Ovary (tissue), 9 donors: ENCODE data around the gene DOCK10. TPM values are rescaled to one million over a fixed set of nuclear protein-coding genes. Genes with fewer than 3 reads are reported as not detected.

Source experiments
- DNase-seq, 5 donors: peaks; one replicate each; pipeline ENCODE4 v3.0.0-alpha.2; 2019 to 2020
- H3K27ac ChIP-seq, 2 donors: fragments of 200-600 bp; one replicate each; pipeline versions ENCODE4 v1.5.1 to v1.8.0; 2019 to 2022
- H3K27me3 ChIP-seq: fragments of 200-600 bp; one replicate; pipeline ENCODE4 v1.8.0; 2022
- H3K36me3 ChIP-seq: fragments of 200-600 bp; sonication (generic); one replicate; pipeline ENCODE4 v1.5.1; 2019
- H3K4me1 ChIP-seq: one replicate; pipeline ENCODE4 v1.8.1; 2013; ENCODE audit warnings: mild to moderate bottlenecking, moderate library complexity; ENCODE audit not compliant: insufficient read depth
- H3K4me3 ChIP-seq: fragments of 200-600 bp; sonication (generic); one replicate; pipeline ENCODE4 v1.5.1; 2017
- H3K9me3 ChIP-seq, 2 donors: fragments of 200-600 bp in 1 of 2; sonication (generic) in 1 of 2; one replicate each; pipeline versions ENCODE4 v1.5.1 to v1.8.1; 2013 to 2019; ENCODE audit warnings: mild to moderate bottlenecking in 1 of 2, moderate library complexity in 1 of 2
- CTCF ChIP-seq, 3 donors: fragments of 450-650 bp in 2 of 3; fragments of 200-600 bp in 1 of 3; IDR thresholded peaks; one replicate each; pipeline versions ENCODE4 v1.5.1 to v1.8.0; 2016 to 2022; ENCODE audit warnings: antibody characterized with exemption in 3 of 3, mild to moderate bottlenecking in 1 of 3
- EP300 ChIP-seq: sonication (generic); formaldehyde crosslinking; IDR thresholded peaks from one replicate; pipeline ENCODE4 v1.6.1; 2017; ENCODE audit warnings: antibody characterized with exemption
- POLR2A ChIP-seq: fragments of 450-650 bp; IDR thresholded peaks from one replicate; pipeline ENCODE4 v1.6.1; 2017; ENCODE audit warnings: antibody characterized with exemption, mild to moderate bottlenecking, moderate library complexity
- WGBS, 3 donors: extraction: QIAGEN DNeasy Blood & Tissue Kit in 1 of 3; methylation state at CpG; one replicate each; pipeline versions ENCODE4 v1.1.5 to v1.1.7; 2013 to 2017; 5-methylcytosine and 5-hydroxymethylcytosine counted together
- intact Hi-C, 4 donors: fragments of 100-400 bp; cut with DNase I; formaldehyde crosslinking; loops; one replicate each; pipeline versions ENCODE4 v1.11.0 to v1.15.1; 2022 to 2023
- polyA plus RNA-seq, 2 donors: library from polyadenylated mRNA; stranded (reverse); fragments of 200-250 nt in 1 of 2; fragments of 350-450 nt in 1 of 2; fragmentation: Illumina TruSeq in 1 of 2; extraction: RNeasy Lipid Tissue Mini Kit (QIAGEN cat#74804) in 1 of 2; gene quantifications; one replicate each; pipeline ENCODE4 v1.2.3, GENCODE V29; 2013 to 2014
- total RNA-seq, 7 donors: library from RNA; depleted of rRNA in 2 of 7; stranded (reverse); fragments of >200 nt in 2 of 7; fragmentation: NEBNext Ultra II Directional in 3 of 7; extraction: Animal tissue kit (Norgen Biotek cat#: 25700) in 3 of 7; gene quantifications; one replicate each; pipeline versions ENCODE4 v1.1.0 to v1.2.4, GENCODE V29; 2016 to 2023
- donor health status: DM: no; HTN: no; CAD: no; lungs with moderate emphysema.
- donor health status: DM: no; HTN: no; CAD: no.
- donor health status: Bipolar disorder and iron deficiency.
- donor health status: DM: yes; HTN: yes; CAD: no.
- donor health status: DM: no; HTN: no; CAD: no.
- donor health status: DM: yes; HTN: yes; CAD: no.

The DOCK10 gene
- total and polyA plus RNA-seq, 9 donors: 15.3 to 42.5 (median 31.2) TPM

GRCh38 chr2:225086439-225086838 lies 44.2 kb upstream of the DOCK10 start:
- Histone ChIP-seq H3K4me1 (no peaks in the 10 kb centered on the region), H3K36me3 (no peaks in the 10 kb centered on the region), H3K4me3 (no peak overlapping the region), H3K27me3 (no peaks in the 10 kb centered on the region), H3K27ac (no peak overlapping the region), H3K9me3 (no peaks in the 10 kb centered on the region)
- 91 to 98% (median 91%) methylated on average over 4 of the region's 4 CpGs for WGBS, 3 donors
- intact Hi-C loops: no loop called here
- DNase-seq: no peak
- TF ChIP-seq CTCF (IDR thresholded peaks at IDR 0.05): no peak
- TF ChIP-seq POLR2A: no peak
- TF ChIP-seq EP300: no peak

- no peak overlapping the region for H3K27ac ChIP-seq
- TF ChIP-seq CTCF (IDR thresholded peaks at IDR 0.05): no peak
- TF ChIP-seq POLR2A: no peak
- intact Hi-C loops: no loop called here
- H3K9me3 ChIP-seq: no peaks in the 10 kb centered on the region
- WGBS, 3 donors: 92 to 95% (median 92%) methylated on average over 3 of the region's 3 CpGs
- H3K4me1 ChIP-seq: no peaks in the 10 kb centered on the region
- H3K27me3 ChIP-seq: no peaks in the 10 kb centered on the region
- H3K36me3 ChIP-seq: no peaks in the 10 kb centered on the region
- no peak for DNase-seq
- H3K4me3 ChIP-seq: no peak overlapping the region
Observed at GRCh38 chr2:225083276-225083675, 41.0 kb upstream of the DOCK10 start.

GRCh38 chr2:225076125-225076524 lies 33.9 kb upstream of the DOCK10 start:
- Histone ChIP-seq H3K36me3 (no peaks in the 10 kb centered on the region), H3K27ac (no peak overlapping the region), H3K4me3 (no peak overlapping the region), H3K9me3 (no peaks in the 10 kb centered on the region), H3K27me3 (no peaks in the 10 kb centered on the region), H3K4me1 (no peaks in the 10 kb centered on the region)
- no peak for TF ChIP-seq POLR2A
- TF ChIP-seq CTCF (IDR thresholded peaks at IDR 0.05): no peak
- TF ChIP-seq EP300: no peak
- intact Hi-C loops: no loop called here
- DNase-seq: no peak

GRCh38 chr2:225074919-225075681 lies 32.8 kb upstream of the DOCK10 start:
- DNase-seq: no peak
- Histone ChIP-seq H3K36me3 (no peaks in the 10 kb centered on the region), H3K27ac (no peak overlapping the region), H3K9me3 (no peaks in the 10 kb centered on the region), H3K4me3 (no peak overlapping the region), H3K4me1 (no peaks in the 10 kb centered on the region), H3K27me3 (no peaks in the 10 kb centered on the region)
- WGBS, 3 donors: 91 to 97% (median 91%) methylated on average over 1 of the region's 1 CpG
- TF ChIP-seq POLR2A (no peak), EP300 (no peak), CTCF (IDR thresholded peaks at IDR 0.05) (no peak)
- intact Hi-C loops: no loop called here
